GM18870 (cell line): ENCODE measurements around the gene NOXRED1.
"Not testable (repeated sequence)": the region's sequence is repeated elsewhere in the genome, so short reads cannot be mapped to it uniquely, and the experiment has no call there.

ENCODE experiments used
- ATAC-seq: cut with Tn5 transposase; IDR thresholded peaks from one replicate; pipeline ENCODE4 v1.9.1; 2021; ENCODE audit warnings: moderate library complexity; ENCODE audit not compliant: unreplicated experiment

NOXRED1 gene, protein sequence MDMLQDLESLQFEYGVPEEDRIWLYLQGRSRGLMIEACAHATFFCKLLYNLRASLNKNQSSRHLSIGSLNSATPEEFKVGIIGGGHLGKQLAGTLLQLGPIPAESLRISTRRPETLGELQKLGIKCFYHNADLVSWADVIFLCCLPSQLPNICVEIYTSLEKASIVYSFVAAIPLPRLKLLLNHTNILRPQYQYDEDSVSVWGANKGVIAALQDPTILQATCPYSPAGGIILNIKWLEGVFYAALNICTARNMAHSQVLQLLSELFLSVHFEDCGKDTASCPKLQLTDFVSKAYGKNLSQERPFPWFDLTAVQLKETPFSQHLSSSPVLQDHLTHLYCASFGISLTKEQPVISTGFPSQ

DNA sequence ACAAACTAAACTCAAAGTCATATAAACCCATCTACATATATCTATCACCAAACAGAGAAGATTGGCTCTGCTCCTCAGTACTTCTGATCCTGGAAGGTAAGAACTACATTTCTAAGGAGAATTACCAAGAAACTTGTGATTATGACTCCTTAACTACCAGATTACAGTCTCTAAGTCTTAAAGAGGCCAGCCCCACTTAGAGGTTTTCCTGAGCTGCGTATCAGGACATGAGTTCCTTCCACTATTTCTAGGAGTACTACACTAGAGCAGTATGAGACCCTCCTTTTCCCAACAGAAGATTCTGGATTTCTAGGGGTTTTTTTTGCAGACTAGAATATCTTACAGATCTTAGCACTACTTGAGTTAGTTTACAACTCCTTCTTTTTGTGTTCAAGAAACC is at the start of gene NOXRED1:
NOXRED1 (minus strand) TSS at position 101 of the 400 bp plus-strand sequence. CDS start 634 bp downstream, outside the sequence.
- ATAC-seq, result no peak

DNA sequence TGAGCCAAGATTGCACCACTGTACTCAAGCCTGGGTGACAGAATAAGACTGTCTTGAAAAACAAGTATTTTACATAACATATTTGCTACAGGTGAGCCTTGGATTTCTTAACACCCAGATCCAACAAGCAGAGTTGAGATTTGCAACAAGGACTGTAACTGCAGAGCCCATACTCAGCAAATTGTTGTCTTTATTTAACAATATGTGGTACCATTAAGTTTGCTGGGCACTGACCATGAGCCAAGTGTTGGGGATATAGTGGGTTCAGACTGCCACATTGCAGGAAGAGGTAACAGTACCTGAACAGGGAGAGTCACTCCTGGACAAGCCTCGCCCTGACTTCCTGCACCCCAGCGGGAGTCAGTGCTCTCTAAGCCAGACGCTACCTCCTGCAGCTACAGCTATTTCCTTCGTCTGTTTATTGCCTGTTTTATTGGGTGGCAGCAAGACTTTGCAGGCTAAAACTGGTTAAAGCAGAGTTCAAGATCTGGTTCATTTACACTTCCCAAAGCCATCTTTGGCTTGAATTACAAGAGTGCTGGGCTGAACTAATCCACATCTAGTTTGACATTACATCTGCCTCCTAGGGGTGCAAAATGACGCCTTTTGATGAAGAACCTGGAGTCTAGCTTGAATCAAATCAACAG is 47.0 kb upstream of the NOXRED1 start:
- ATAC-seq, result no peak

GRCh38 chr14:77469539-77469938 is 46.2 kb upstream of the NOXRED1 start:
- ATAC-seq, result no peak

GRCh38 chr14:77469067-77469505 is 45.8 kb upstream of the NOXRED1 start:
- ATAC-seq, result no peak

GRCh38 chr14:77467801-77468200 is 44.5 kb upstream of the NOXRED1 start:
- ATAC-seq, result no peak

GRCh38 chr14:77459072-77459723 is 35.9 kb upstream of the NOXRED1 start:
- no peak for ATAC-seq

- peak; percentile 5 for ATAC-seq
These were observed 35.1 kb upstream of the NOXRED1 start for GRCh38 chr14:77458249-77458950.

DNA sequence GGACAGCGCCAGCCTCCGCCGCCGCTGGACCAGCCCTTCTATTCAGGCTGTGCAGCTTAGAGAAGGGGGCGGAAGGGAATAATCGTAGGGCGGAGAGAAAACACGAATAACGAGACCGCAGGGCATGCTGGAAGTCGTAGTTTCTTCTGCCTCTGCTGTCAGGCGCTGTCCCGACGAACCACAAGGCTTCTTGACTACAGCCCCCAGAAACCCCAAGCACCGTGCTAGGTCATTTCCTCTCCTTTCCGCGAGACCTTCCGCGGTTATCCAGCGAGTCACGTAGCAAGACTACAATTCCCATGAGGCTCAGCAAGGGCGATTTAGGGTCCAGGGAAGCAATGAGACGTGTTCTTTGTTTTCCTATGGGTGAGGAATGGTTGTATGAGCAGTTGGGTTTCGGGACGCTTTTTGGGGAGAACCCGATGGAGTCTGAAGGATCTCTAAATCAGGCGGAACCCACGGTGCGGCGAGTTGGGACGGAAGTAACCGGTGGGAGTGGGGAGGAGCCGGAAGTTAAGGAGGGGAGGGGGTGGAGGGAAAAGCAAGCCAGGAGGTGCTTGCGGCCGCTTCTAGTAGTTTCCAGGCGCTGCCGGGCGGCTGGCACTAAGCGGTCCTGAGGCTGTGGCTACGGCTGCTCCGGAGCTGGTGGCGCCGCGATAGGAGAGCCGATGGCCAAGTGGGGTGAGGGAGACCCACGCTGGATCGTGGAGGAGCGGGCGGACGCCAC is 34.4 kb upstream of the NOXRED1 start, which contains the start of the genes AHSA1 and VIPAS39:
AHSA1 (plus strand) TSS at position 572 of the 727 bp plus-strand sequence; CDS start at position 669, 97 bp downstream.
VIPAS39 (minus strand) TSS at position 80 of the 727 bp plus-strand sequence. CDS start 3,499 bp downstream, outside the sequence.
- peak; percentile 87 for ATAC-seq

- ATAC-seq, result peak; percentile 5
These were observed 33.8 kb upstream of the NOXRED1 start for GRCh38 chr14:77457115-77457521.

DNA sequence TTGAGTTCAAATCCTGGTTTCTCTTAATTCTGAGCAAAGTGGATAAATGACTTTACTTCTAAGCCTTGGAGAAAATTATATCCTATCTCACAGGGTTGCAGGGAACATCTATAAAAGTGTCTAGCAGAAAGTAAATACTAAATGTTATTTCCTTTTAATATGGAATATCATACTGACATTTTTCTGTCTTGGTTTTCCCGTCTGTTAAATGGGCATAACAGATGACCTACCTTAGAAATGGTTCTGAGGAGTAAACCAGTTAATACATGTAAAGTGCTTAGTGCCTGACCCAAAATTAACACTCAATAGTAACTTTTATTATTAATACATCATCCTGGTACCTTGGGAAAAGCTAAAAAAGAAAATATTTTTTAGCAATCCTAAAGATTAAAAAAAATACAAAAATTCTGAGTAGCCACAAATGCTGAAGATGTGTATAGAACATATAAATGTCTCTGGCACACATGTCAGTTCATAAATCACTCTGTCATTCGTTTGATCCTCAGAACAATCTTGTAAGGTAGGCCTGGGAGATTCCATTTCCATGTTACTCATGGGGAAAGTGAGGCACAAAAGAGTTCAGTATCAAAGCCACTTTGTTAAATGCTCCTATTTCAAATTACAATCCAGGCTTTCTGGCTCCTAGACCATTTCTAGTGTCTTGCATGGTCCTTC is 32.8 kb upstream of the NOXRED1 start:
- ATAC-seq, result no peak

- no peak for ATAC-seq
These were observed 18.9 kb upstream of the NOXRED1 start for GRCh38 chr14:77442196-77442595.

DNA sequence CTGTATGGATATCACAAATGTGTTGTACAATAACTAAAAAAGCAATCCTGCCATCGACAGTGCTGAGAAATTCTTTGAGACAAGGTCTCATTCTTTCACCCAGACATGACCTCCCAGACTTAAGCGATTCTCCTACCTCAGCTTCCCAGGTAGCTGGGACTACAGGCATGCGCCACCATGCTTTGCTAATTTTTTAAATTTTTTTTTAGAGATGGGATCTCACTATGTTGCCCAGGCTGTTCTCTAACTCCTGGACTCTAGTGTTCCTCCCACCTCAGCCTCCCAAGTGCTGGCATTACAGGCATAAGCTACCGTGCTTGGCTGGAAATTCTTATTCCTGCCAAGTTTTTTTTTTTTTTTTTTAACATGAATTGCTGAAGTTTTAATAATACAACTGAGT is 16.5 kb upstream of the NOXRED1 start:
- no peak for ATAC-seq

GRCh38 chr14:77438596-77438995 is 15.3 kb upstream of the NOXRED1 start:
- no peak for ATAC-seq

DNA sequence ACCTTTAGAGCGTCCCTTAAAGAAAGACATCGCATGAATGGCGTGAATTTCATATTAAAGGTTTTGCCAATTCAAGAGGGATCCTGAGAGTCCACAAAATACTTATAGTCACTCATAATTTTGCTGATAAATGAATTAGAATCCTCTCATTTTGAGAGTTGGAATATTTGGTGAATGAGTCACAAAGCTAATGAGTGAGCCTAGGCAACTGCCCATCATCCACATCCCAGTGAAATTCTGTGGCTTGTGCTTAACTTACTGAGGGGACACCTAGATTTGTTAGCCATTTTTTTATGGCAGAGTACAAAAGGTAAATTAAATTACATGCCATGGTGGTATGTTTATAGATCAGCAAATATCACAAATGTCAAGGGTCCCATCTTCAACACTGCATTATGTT is 12.7 kb upstream of the NOXRED1 start:
- ATAC-seq, result no peak

DNA sequence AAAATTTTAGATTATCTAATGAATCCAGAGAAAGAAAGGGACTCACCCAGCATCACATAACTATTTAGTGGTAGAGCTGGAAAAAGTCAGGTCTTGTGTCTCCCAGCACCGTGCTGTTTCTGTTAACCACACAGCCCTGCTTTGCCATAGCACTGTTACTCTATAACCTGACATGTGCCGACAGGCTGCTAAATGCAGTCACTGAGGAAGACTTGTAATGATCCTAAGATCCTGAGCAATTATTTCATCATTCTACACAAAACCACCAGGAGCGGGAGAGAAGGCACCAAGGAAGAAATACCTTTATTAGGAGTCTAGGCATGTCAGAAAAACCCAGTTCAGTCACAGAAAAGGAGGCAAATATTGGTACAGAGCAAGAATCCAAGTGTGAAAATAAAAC is 3.1 kb upstream of the NOXRED1 start:
- no peak for ATAC-seq

- ATAC-seq, result no peak
These were observed 1.5 kb upstream of the NOXRED1 start for GRCh38 chr14:77424862-77425261.

- no peak for ATAC-seq
These were observed 2.1 kb downstream of the NOXRED1 start for GRCh38 chr14:77421201-77421600.

DNA sequence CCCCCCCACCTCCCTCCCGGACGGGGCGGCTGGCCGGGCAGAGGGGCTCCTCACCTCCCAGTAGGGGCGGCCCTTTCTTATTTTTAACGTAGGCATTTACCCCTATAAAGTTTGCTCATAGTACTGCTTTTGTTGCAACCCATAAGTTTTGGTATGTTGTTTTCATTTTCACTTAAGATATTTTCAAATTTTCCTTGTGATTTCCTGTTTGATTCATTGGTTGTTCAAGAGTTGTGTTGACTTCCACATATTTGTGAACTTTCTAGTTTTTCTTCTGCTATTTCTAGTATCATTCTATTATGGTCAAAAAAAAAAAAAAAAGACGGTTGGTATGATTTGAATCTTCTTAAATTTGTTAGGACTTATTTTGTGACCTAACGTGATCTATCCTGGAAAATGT is 6.5 kb downstream of the NOXRED1 start:
- no peak for ATAC-seq

DNA sequence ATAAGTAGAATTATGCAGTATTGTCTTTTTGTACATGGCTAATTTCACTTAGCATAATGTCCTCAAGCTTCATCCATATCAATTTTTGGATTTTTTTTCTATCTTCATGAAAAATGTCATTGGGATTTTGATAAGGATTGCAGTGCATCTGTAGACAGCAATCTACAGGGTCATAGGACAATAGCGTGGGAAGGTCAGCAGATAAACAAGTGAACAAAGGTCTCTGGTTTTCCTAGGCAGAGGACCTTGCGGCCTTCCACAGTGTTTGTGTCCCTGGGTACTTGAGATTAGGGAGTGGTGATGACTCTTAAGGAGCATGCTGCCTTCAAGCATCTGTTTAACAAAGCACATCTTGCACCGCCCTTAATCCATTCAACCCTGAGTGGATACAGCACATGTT is 7.2 kb downstream of the NOXRED1 start:
- not testable (repeated sequence) for ATAC-seq
